Erythroblast (primary cell): ENCODE results near the gene PRICKLE2.

Experiments
- GATA1 ChIP-seq: IDR thresholded peaks from 2 replicates; pipeline ENCODE4 v1.6.1; 2011; ENCODE audit warnings: low read depth, mild to moderate bottlenecking, control low read depth, low read length, moderate library complexity
- POLR2A ChIP-seq: IDR thresholded peaks from 2 replicates; pipeline ENCODE4 v1.6.1; 2011; ENCODE audit warnings: mild to moderate bottlenecking, low read length

DNA sequence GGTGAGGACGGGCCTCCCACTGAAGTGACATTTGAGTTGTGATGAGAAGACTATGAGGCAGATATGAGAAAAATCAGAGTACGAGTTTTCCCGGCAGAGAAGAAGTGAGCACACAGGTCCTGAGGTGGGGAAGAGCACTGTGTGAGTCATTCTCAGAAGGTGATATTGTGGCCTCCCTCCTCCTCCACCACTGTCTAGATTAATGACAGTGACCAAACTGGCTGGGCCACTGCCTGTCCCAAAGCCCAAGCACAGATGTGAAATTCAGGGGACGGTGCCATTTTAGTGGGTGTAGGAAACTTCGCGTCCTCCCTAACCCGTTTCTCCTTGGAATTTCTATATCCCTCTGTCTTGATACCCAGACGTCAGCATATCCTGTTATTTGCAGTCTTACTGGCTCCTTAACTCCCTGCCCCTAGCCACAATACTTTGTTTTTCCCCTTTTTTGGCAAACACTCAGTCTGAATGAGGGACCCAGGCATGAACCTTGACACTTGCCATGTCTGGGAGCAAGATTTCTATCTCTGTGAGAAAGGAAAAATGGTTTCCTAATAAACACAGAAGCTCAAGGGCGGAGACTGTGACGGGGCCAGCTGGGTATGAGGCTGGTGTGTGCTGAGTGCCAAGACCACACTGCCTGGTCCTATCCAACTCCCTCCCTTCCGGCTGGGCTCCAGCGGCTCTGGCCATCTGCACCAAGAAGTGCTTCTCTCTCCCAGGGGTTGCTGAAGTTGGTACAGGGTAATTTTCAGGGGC is 15.2 kb downstream of the PRICKLE2 start:
- TF ChIP-seq POLR2A: no peak
- no peak for TF ChIP-seq GATA1
